Measurements from ENCODE around the gene MYH7B. TPM values are rescaled to one million over a fixed set of nuclear protein-coding genes. Genes with fewer than 3 reads are reported as not detected.

The MYH7B gene
- under 0.01 TPM in 1 of 2 replicates, not detected in the other for total RNA-seq

GRCh38 chr20:34955231-34956040, at the start of gene MYH7B, which contains the start of gene GSS:
TSS of gene MYH7B (plus strand) at chr20:34955868. CDS start at chr20:34978006, 22,138 bp downstream.
TSS of gene GSS (minus strand) at chr20:34955806. CDS start at chr20:34951852, 3,954 bp downstream.

Other genes starting within 250 kb of the MYH7B start
- gene NCOA6, start 130.2 kb upstream of the MYH7B start, total RNA-seq, result 4.0 and 6.5 TPM in 2 replicates
- 10.0 and 15.8 TPM in 2 replicates for gene GGT7, start 83.0 kb upstream of the MYH7B start, total RNA-seq
- gene ACSS2, start 79.3 kb upstream of the MYH7B start, total RNA-seq, result 28.2 and 45.4 TPM in 2 replicates
- 68.2 and 86.5 TPM in 2 replicates for gene GSS, start 62 bp upstream of the MYH7B start, total RNA-seq
- 82.3 and 120 TPM in 2 replicates for gene TRPC4AP, start 136.9 kb downstream of the MYH7B start, total RNA-seq
- gene EDEM2, start 191.5 kb downstream of the MYH7B start, total RNA-seq, result 47.9 and 68.8 TPM in 2 replicates
- gene PROCR, start 216.2 kb downstream of the MYH7B start, total RNA-seq, result 85.3 and 244 TPM in 2 replicates